ENCODE results near the gene MIEF1.
A peak's percentile ranks its signal among the peaks of the same experiment; 100 is the strongest.

MIEF1 gene

GRCh38 chr22:39463277-39463676, 38.8 kb upstream of the MIEF1 start:
- no peak for DNase-seq
- Mint-ChIP-seq H3K4me1 (peaks cover 58% of the 10 kb centered on the region), H3K9me3 (no peaks in the 10 kb centered on the region), H3K4me3 (no peak overlapping the region), H3K27ac (no peak overlapping the region), H3K36me3 (ENCODE audit: low read depth) (no peaks in the 10 kb centered on the region), H3K27me3 (ENCODE audit: low read depth, poor library complexity) (peaks cover 3% of the 10 kb centered on the region)
- no peak for TF ChIP-seq CTCF (IDR thresholded peaks at IDR 0.05)

GRCh38 chr22:39463931-39464390, 38.1 kb upstream of the MIEF1 start:
- H3K4me1 Mint-ChIP-seq = peaks cover 59% of the 10 kb centered on the region
- no peak for TF ChIP-seq CTCF (IDR thresholded peaks at IDR 0.05)
- H3K9me3 Mint-ChIP-seq = no peaks in the 10 kb centered on the region
- H3K27me3 Mint-ChIP-seq (ENCODE audit: low read depth, poor library complexity) = no peaks in the 10 kb centered on the region
- H3K4me3 Mint-ChIP-seq = no peak overlapping the region
- H3K27ac Mint-ChIP-seq = no peak overlapping the region
- no peaks in the 10 kb centered on the region for H3K36me3 Mint-ChIP-seq (ENCODE audit: low read depth)
- no peak for DNase-seq

- Mint-ChIP-seq H3K9me3 (no peaks in the 10 kb centered on the region), H3K27ac (no peak overlapping the region), H3K4me3 (no peak overlapping the region), H3K27me3 (ENCODE audit: low read depth, poor library complexity) (peaks cover 3% of the 10 kb centered on the region), H3K4me1 (peaks cover 75% of the 10 kb centered on the region), H3K36me3 (ENCODE audit: low read depth) (no peaks in the 10 kb centered on the region)
- no peak for TF ChIP-seq CTCF (IDR thresholded peaks at IDR 0.05)
- no peak for DNase-seq
These were observed 35.7 kb upstream of the MIEF1 start for GRCh38 chr22:39466228-39467006.

GRCh38 chr22:39467390-39467895, 34.6 kb upstream of the MIEF1 start:
- no peak for TF ChIP-seq CTCF (IDR thresholded peaks at IDR 0.05)
- peaks cover 3% of the 10 kb centered on the region for H3K27me3 Mint-ChIP-seq (ENCODE audit: low read depth, poor library complexity)
- DNase-seq = no peak
- H3K9me3 Mint-ChIP-seq = no peaks in the 10 kb centered on the region
- H3K4me3 Mint-ChIP-seq = no peak overlapping the region
- H3K27ac Mint-ChIP-seq = no peak overlapping the region
- H3K36me3 Mint-ChIP-seq (ENCODE audit: low read depth) = no peaks in the 10 kb centered on the region
- peaks cover 75% of the 10 kb centered on the region for H3K4me1 Mint-ChIP-seq

- Mint-ChIP-seq H3K36me3 (ENCODE audit: low read depth) (no peaks in the 10 kb centered on the region), H3K4me3 (no peak overlapping the region), H3K27ac (peak overlapping the region; percentile 69), H3K27me3 (ENCODE audit: low read depth, poor library complexity) (peaks cover 3% of the 10 kb centered on the region), H3K9me3 (no peaks in the 10 kb centered on the region), H3K4me1 (peaks cover 83% of the 10 kb centered on the region)
- no peak for DNase-seq
- no peak for TF ChIP-seq CTCF (IDR thresholded peaks at IDR 0.05)
These were observed 33.4 kb upstream of the MIEF1 start for GRCh38 chr22:39468487-39469325.
